ENCODE results near the gene U2AF1L4. TPM values are rescaled to one million over a fixed set of nuclear protein-coding genes. Genes with fewer than 3 reads are reported as not detected.
A peak's percentile ranks its signal among the peaks of the same experiment; 100 is the strongest.

Gene U2AF1L4
- total RNA-seq, 2 experiments from 2014 or later: 23.3 to 24.0 TPM

- CTCF ChIA-PET: no interaction called here
Observed at GRCh38 chr19:35753634-35754369, 8.6 kb upstream of the U2AF1L4 start.

DNA sequence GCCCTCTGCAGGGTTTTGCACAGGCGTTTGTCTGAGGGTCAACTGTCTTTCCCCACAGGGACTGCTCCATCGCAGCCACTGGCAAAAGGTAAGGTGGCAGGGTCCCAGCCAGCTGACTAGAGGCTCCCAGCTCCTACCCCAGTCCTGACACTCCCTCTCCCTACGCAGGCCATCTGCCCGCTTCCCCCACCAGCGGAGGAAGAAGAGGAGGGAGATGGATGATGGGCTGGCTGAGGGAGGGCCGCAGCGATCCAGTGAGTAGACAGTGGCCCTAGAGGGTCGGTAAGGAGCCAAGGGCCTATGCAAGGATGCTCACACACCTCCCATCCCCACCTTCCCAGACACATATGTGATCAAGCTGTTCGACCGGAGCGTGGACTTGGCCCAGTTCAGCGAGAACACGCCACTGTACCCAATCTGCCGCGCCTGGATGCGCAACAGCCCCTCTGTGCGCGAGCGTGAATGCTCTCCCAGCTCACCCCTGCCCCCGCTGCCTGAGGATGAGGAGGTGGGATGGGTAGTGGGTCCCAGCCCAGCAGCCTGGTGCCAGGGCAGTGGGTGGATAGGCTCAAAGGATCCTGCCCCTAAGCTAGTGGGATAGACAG is 7.6 kb upstream of the U2AF1L4 start:
- no peaks in the 10 kb centered on the region for H3K27me3 Mint-ChIP-seq (ENCODE audit: low read depth)
- POLR2A ChIA-PET: no interaction called here
- ATAC-seq (no peak), DNase-seq (no peak)
- no peak overlapping the region for H3K27ac Mint-ChIP-seq
- H3K36me3 Mint-ChIP-seq (ENCODE audit: low read depth): peaks cover 15% of the 10 kb centered on the region
- no peaks in the 10 kb centered on the region for H3K9me3 Mint-ChIP-seq (ENCODE audit: insufficient read depth)
- H3K4me3 Mint-ChIP-seq: no peak overlapping the region
- peaks cover 42% of the 10 kb centered on the region for H3K4me1 Mint-ChIP-seq (ENCODE audit: low read depth)
- CTCF ChIA-PET: no interaction called here

More at GRCh38 chr19:35753634-35754369, 8.6 kb upstream of the U2AF1L4 start:
- ATAC-seq (no peak), DNase-seq (no peak)
- Mint-ChIP-seq H3K4me3 (no peak overlapping the region), H3K9me3 (ENCODE audit: insufficient read depth) (no peaks in the 10 kb centered on the region), H3K36me3 (ENCODE audit: low read depth) (peaks cover 15% of the 10 kb centered on the region), H3K4me1 (ENCODE audit: low read depth) (peaks cover 36% of the 10 kb centered on the region), H3K27ac (no peak overlapping the region), H3K27me3 (ENCODE audit: low read depth) (no peaks in the 10 kb centered on the region)
- POLR2A ChIA-PET: no interaction called here

DNA sequence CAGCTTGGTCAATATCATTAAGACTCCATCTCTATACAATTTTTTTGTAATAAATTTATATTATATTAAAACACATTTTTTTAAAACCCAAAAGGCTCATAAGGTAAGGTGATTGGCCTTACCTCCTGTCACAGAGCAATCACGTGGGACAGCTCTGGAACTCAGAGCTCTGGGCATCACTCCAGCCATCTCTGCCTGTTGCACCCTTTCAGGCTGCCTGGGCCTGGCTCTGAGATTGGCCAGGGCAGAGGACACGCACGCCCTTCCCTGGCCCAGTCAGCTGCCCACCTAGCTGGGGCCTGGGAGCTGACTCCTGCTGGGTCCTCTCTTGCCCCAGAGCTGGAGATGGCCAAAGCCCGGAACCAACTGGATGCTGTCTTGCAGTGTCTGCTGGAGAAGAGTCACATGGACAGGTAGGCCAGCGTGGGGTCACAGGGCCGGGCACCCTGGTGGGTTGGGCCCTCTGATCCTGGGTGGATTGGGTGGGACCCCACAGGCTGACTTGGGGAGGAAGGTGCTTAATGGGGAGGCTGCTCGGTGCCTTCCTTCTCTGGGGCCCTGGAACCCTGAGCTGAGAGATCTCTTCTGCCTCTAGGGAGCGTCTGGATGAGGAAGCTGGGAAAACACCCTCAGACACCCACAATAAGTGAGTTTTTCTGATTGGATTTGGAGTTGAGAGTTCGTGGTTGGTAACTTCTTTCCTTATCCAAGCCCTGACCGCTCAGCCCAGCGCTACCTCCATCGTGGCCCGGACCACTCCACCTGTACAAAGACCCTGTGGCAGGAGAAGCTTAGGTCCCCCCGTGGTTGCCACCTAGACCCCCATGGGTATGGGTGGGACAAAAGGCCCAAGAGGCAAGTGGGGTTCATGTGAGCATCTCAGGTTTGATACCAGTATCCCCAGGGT is 6.9 kb upstream of the U2AF1L4 start:
- H3K9me3 Mint-ChIP-seq (ENCODE audit: insufficient read depth): no peaks in the 10 kb centered on the region
- DNase-seq (no peak), ATAC-seq (no peak)
- H3K36me3 Mint-ChIP-seq (ENCODE audit: low read depth): peaks cover 13% of the 10 kb centered on the region
- H3K4me3 Mint-ChIP-seq: no peak overlapping the region
- peaks cover 42% of the 10 kb centered on the region for H3K4me1 Mint-ChIP-seq (ENCODE audit: low read depth)
- no peak overlapping the region for H3K27ac Mint-ChIP-seq
- ChIA-PET CTCF (interaction anchor here (1.3 kb wide), 1 partner anchor 67 kb away, joined by 3 read pairs; no protein-coding TSS in a partner anchor), POLR2A (interaction anchor here (0.6 kb wide), 1 partner anchor 11 kb away, joined by 4 read pairs; no protein-coding TSS in a partner anchor)
- H3K27me3 Mint-ChIP-seq (ENCODE audit: low read depth): no peaks in the 10 kb centered on the region

DNA sequence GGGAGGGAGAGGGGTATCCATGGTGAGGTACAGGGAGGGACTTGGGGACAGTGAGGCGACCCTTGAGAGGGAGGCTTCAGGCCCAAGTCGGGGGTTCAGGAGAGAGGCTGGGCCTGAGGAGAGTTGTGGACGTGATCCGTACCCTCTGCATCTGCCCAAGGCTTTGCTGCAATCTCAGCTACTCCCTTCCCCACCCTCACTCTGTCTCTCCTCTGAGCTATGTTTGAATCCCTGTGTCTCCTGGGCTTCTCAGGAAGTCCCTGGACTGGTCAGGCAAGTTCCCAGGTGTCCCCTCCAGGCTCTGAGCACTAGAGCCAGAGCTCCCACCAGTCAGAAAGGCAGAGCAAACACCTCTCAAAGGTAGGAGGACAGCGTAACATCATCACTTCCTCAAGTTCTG is 4.9 kb upstream of the U2AF1L4 start:
- Mint-ChIP-seq H3K27ac (no peak overlapping the region), H3K9me3 (ENCODE audit: insufficient read depth) (no peaks in the 10 kb centered on the region), H3K36me3 (ENCODE audit: low read depth) (peaks cover 11% of the 10 kb centered on the region), H3K27me3 (ENCODE audit: low read depth) (no peaks in the 10 kb centered on the region), H3K4me3 (peak overlapping the region; percentile 30), H3K4me1 (ENCODE audit: low read depth) (peaks cover 47% of the 10 kb centered on the region)
- ATAC-seq: no peak
- no peak for DNase-seq
- ChIA-PET CTCF (no interaction called here), POLR2A (interaction anchor here (0.7 kb wide), 1 partner anchor 102 kb away, joined by 3 read pairs; the partner anchor contains the start of gene COX6B1)

GRCh38 chr19:35748106-35749020 is 3.1 kb upstream of the U2AF1L4 start, which contains the start of gene LIN37:
TSS of gene LIN37 (plus strand) at chr19:35748576. CDS start at chr19:35748725, 149 bp downstream.
- peaks cover 9% of the 10 kb centered on the region for H3K36me3 Mint-ChIP-seq (ENCODE audit: low read depth)
- ChIA-PET POLR2A (interaction anchor here (0.8 to 1.6 kb wide), 6 partner anchors 9 to 183 kb away, joined by 3 to 6 read pairs (median 5); partner anchors contain the start of genes HSPB6 and KMT2B), CTCF (interaction anchor here (0.6 to 1.4 kb wide), 11 partner anchors 11 to 183 kb away, joined by 3 to 7 read pairs (median 4); no protein-coding TSS in a partner anchor)
- no peaks in the 10 kb centered on the region for H3K9me3 Mint-ChIP-seq (ENCODE audit: insufficient read depth)
- H3K4me3 Mint-ChIP-seq: peak within 1 kb of the TSS; percentile 99
- H3K27me3 Mint-ChIP-seq (ENCODE audit: low read depth): no peaks in the 10 kb centered on the region
- peak; percentile 100 for DNase-seq
- peak within 1 kb of the TSS; percentile 96 for H3K27ac Mint-ChIP-seq
- H3K4me1 Mint-ChIP-seq (ENCODE audit: low read depth): peaks cover 54% of the 10 kb centered on the region
- peak; percentile 79 for ATAC-seq

DNA sequence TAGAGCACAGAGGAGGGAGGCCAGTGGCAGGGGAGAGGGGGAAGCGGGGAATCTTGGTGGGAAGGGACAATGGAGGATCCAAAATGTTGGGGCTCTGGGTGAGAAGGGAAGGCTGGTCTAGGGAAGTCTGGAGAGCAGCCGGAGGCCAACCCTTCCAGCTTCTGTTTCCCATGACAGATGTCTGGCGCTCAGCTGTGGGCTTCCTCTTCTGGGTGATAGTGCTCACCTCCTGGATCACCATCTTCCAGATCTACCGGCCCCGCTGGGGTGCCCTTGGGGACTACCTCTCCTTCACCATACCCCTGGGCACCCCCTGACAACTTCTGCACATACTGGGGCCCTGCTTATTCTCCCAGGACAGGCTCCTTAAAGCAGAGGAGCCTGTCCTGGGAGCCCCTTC is 1.3 kb upstream of the U2AF1L4 start:
- CTCF ChIA-PET: no interaction called here
- H3K9me3 Mint-ChIP-seq (ENCODE audit: insufficient read depth): no peaks in the 10 kb centered on the region
- DNase-seq (no peak), ATAC-seq (no peak)
- POLR2A ChIA-PET: interaction anchor here (1.4 to 1.8 kb wide), 2 partner anchors 29 to 35 kb away, joined by 3 to 8 read pairs; partner anchors contain the start of gene KMT2B
- peaks cover 68% of the 10 kb centered on the region for H3K4me1 Mint-ChIP-seq (ENCODE audit: low read depth)
- H3K27ac Mint-ChIP-seq: peak overlapping the region; percentile 99
- H3K4me3 Mint-ChIP-seq: peak overlapping the region; percentile 93
- H3K36me3 Mint-ChIP-seq (ENCODE audit: low read depth): peaks cover 18% of the 10 kb centered on the region
- no peaks in the 10 kb centered on the region for H3K27me3 Mint-ChIP-seq (ENCODE audit: low read depth)

- peaks cover 68% of the 10 kb centered on the region for H3K4me1 Mint-ChIP-seq (ENCODE audit: low read depth)
- no peaks in the 10 kb centered on the region for H3K9me3 Mint-ChIP-seq (ENCODE audit: insufficient read depth)
- DNase-seq (no peak), ATAC-seq (no peak)
- peaks cover 18% of the 10 kb centered on the region for H3K36me3 Mint-ChIP-seq (ENCODE audit: low read depth)
- POLR2A ChIA-PET: interaction anchor here (0.8 to 1.9 kb wide), 4 partner anchors 27 to 40 kb away, joined by 3 to 8 read pairs (median 5); partner anchors contain the start of gene KMT2B
- peak overlapping the region; percentile 99 for H3K27ac Mint-ChIP-seq
- H3K27me3 Mint-ChIP-seq (ENCODE audit: low read depth): no peaks in the 10 kb centered on the region
- peak overlapping the region; percentile 93 for H3K4me3 Mint-ChIP-seq
- CTCF ChIA-PET: interaction anchor here (1.3 to 1.9 kb wide), 5 partner anchors 10 to 197 kb away, joined by 3 to 6 read pairs (median 5); no protein-coding TSS in a partner anchor
Observed at GRCh38 chr19:35746087-35746462, 857 bp upstream of the U2AF1L4 start.

DNA sequence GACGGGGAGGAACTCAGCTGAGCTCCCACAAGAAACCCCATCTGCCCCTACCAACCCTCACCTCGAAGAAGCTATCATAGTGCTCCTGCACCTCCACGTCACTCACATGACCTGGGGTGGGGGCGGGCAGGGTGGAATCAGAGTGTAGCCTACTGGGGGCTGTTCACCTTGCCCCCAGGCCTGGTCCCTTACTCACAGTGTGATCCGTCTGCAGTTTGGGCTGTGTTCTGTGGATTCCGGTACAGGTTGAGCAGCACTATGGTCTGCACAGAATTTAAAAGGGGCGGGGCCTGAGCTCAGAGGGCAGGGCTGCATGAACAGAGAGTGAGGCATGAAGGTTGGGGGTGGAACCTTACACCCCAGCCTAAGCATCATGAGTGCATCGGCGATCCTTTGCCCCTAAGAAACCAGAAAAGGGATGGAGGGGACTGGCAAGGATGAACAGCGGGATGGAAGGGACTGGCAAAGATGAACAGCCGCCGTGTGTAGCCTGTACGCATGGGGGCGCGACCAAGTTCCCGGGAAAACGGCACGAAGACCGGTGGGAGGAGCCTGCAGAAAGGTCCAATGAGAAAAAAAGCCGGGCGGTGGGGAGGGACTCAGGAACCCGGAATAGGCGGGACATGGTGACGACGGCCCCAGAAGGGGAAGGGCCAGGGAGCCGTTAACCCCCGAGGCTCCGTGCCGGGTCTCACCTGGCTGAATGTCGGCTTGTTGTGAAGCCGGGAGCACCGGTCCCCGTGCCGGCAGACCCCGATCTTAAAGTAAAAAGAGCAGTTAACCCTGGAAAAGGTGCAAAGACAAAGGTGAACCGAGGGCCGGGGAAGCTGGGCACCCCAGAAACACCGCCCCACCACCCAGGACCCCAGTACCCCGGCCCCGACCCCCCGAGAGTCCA is 539 bp downstream of the U2AF1L4 start:
- peak overlapping the region; percentile 93 for H3K4me3 Mint-ChIP-seq
- DNase-seq: peak; percentile 97
- ChIA-PET CTCF (interaction anchor here (0.8 to 1.9 kb wide), 12 partner anchors 11 to 195 kb away, joined by 3 to 8 read pairs (median 5); partner anchors contain the start of gene KMT2B), POLR2A (interaction anchor here (0.6 to 1.9 kb wide), 11 partner anchors 12 to 132 kb away, joined by 3 to 8 read pairs (median 4); partner anchors contain the start of genes HAUS5, HSPB6 and KMT2B)
- H3K27ac Mint-ChIP-seq: peak overlapping the region; percentile 99
- peaks cover 18% of the 10 kb centered on the region for H3K36me3 Mint-ChIP-seq (ENCODE audit: low read depth)
- H3K4me1 Mint-ChIP-seq (ENCODE audit: low read depth): peaks cover 65% of the 10 kb centered on the region
- ATAC-seq: peak; percentile 56
- no peaks in the 10 kb centered on the region for H3K27me3 Mint-ChIP-seq (ENCODE audit: low read depth)
- H3K9me3 Mint-ChIP-seq (ENCODE audit: insufficient read depth): no peaks in the 10 kb centered on the region

DNA sequence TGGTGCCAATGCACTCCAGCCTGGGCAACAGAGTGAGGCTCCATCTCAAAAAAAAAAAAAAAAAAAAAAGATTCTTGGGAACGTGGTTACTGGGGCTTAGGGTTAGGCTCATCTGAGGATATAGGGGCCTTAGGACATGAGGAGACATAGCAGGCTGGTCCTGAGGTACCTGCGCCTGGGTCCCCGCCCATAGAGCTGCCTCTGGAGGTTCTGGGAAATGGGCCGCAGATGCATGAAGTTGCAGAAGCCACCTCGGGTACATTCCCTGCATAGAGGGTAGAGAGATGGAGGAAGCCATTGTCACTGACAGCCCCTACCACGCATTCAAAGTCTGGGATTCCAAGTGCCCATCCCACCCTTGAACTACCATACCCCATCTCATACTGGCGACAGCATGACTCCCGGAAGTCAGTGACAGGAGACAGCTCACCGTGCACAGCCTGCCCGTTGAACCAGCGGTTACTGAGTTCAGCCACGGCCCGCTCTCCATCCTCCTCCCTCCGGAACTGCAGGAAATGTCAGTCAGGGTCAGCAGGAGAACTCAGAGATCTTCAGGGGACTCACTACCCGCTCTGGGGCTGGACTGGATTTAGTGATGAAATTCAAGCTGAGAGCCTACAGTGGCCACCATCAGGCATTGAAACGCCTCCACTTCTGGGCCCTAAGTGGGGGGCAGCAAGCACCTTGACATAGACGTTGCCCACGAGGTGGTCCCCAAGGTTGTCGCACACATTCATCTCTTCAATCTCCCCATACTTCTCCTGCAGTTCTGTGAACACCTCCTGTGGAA is 1.4 kb downstream of the U2AF1L4 start:
- Mint-ChIP-seq H3K4me1 (ENCODE audit: low read depth) (peaks cover 64% of the 10 kb centered on the region), H3K36me3 (ENCODE audit: low read depth) (peaks cover 20% of the 10 kb centered on the region), H3K4me3 (peak overlapping the region; percentile 93), H3K27ac (peak overlapping the region; percentile 99), H3K27me3 (ENCODE audit: low read depth) (no peaks in the 10 kb centered on the region), H3K9me3 (ENCODE audit: insufficient read depth) (no peaks in the 10 kb centered on the region)
- no peak for DNase-seq
- ChIA-PET CTCF (interaction anchor here (0.8 to 1.9 kb wide), 10 partner anchors 26 to 187 kb away, joined by 3 to 8 read pairs (median 5); partner anchors contain the start of gene KMT2B), POLR2A (interaction anchor here (0.7 to 4.3 kb wide), 6 partner anchors 13 to 131 kb away, joined by 3 to 14 read pairs (median 5); partner anchors contain the start of genes HSPB6 and KMT2B)
- ATAC-seq: no peak
